Activated T-cell treated with anti-CD3 and anti-CD28 coated beads for 24 hours (primary cell): ENCODE data around the gene SMTN.
A peak's percentile ranks its signal among the peaks of the same experiment; 100 is the strongest.
"Not testable (repeated sequence)": the region's sequence is repeated elsewhere in the genome, so short reads cannot be mapped to it uniquely, and the experiment has no call there.

ENCODE experiments used
- DNase-seq: peaks from one replicate; pipeline ENCODE4 v3.0.0-alpha.2; 2020; ENCODE audit warnings: low read depth

SMTN gene

DNA sequence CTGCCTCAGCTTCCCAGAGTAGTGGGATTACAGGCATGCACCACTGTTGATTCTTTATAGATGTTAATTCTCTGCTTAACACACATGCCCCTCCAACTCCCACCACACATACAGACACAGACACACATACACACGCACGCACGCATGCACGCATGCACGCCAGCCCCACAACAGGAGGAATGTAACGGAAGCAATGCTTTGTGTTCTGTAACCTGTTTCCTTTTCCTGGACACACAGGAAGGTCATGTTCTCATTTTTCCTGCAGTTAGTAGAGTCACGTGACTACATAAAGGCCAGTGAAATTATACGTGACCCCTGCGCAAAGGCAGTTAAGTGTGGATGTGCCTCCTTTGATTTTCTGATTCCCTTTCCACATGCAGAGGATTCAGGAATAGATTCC, 8.0 kb upstream of the SMTN start:
- DNase-seq, result not testable (repeated sequence)

GRCh38 chr22:31073545-31074145, 7.5 kb upstream of the SMTN start:
- not testable (repeated sequence) for DNase-seq

DNA sequence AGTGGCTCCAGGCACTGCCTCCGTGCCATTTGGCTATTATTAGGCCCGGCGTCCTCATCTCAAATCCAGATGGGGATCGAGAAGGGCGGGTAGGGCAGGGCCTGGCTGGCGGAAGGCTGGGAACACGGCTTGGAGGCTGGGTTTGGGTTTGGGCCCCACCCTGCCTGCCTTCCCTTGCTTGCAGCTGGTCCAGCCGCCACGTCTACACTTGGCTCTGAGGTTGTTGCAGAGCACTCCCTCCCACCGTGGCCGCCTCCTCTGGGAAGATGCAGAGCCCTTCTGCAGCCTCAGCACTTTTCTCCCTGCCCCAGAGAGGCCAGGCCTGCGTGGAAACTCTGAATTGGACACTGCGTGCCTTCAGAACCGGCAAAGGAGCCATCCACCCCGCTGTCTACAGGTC, 5.2 kb upstream of the SMTN start:
- DNase-seq, result no peak

DNA sequence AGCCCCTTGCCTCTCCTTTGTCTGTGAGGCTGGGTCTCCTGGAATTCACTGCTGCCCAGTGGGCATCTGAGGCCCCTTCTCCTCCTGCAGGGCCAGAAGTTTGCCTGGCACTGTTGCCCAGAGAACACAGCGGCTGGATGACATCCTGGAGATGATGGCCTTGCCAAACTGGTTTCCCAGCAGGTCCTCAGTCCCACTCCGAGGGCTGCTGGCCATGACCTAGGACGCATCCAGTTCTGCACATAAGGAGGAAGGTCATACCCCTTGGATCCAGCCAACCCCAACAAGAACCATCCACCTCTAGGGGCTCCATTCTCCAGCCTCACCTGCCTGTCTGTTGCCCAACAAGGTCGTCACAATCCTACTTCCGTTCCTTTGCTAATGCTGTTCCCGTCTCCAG, 3.4 kb upstream of the SMTN start:
- no peak for DNase-seq

DNA sequence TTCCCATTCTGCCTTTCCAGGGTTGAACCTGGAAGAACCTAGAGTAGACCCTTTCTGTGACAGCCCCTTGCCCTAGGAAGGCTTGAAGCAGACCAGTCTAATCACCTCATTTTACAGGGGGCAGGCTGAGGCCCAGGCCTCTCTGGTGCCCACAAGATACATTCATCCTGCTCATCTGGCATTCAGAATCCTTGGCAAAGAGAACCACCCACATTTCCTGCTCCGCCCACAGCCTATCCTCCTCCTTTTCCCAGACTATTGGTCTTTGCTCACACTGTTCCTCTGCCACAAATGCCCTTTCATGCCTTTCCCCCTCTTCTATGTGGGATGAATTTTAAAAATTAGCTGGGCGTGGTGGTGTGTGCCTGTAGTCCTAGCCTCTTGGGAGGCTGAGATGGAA, 2.7 kb upstream of the SMTN start:
- not testable (repeated sequence) for DNase-seq

DNA sequence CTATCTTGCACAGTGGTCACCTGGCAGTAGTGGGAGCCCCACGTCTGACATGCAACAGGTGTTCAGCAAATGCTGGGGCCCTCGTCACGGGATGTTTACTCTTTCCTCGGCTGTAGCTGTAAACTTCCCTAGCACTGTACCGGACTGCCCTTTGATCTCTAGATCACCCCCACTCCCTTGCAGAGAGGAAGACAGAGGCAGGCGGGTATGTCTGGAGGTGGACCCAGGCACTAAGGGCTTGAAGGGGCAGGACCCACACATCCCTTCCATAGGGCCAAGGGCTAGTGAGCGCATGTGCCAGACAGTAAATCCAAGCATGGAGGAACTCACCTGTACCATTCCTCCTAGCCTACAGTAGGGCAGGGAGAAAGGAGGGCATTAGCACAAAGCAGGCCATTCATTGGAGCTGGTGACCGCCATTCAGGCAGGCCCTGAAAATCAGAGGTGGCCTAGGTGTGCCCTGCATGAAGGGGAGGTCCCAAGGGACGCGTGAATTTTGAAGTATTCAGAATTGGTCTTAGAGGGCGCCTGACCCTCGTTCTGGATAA, 1.9 kb upstream of the SMTN start:
- no peak for DNase-seq

DNA sequence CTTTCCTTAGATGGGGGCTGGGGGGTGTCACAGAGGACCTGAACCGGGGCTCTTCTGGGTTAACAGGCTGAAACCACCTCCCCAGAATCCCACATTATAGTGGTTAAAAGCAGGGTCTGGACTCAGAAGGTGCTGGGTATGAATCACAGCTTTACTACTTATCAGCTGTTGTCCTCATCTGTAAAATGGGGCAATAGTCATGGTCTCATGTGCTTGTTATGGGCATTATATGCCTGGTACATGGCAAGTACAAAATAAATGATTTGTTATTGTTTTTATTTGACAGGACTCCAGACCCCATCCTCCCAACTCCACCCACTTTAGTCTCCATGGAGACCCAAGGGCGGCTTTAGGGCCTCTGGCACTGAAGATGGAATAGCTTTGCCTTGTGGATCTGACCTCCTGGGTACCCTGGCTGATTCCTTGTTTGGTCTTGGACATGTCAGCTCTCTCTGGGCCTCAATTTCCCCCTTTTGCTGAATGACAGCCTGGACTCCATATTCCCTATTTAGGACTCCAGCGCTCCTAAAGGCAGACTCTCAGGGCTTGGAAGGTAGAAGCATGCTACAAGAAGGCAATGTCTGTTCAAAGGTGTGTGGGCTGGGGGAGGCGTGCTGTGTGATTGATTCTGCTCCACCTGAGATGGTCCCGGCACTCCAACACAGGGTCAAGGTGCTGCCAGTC, 812 bp upstream of the SMTN start:
- DNase-seq, result no peak

DNA sequence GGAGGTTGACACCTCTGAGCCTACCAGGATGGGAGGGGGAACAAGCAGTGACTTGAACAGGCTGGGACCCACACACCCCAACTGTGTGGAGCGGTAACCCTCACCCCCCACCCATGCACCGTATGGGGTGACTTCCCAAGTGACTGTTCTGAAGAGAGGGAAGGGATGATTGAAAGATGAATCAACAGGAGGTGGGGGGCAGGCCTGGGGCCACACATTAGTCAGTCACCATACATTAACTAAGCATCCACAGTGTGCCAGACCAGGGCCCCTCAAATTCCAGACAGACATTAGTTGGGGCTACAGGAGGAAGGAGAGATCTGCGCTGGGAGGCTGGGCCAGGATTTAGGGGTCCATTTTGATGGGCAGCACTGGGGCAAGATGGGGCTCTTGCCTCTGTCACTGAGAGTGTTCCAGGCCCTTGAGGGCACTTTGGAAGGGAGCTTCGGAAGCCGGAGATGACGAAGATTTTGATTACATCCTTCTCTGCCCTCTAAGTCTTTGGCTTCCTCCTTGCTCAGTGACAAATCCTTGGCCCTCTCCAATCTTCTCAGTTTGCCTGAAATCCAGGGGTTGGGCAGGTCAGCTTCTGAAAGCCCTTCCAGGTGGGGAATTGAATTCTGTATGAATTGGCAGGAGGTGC, 966 bp downstream of the SMTN start:
- DNase-seq, result no peak

- DNase-seq, result peak; percentile 33
Measured at GRCh38 chr22:31082606-31083376, 1.7 kb downstream of the SMTN start.

DNA sequence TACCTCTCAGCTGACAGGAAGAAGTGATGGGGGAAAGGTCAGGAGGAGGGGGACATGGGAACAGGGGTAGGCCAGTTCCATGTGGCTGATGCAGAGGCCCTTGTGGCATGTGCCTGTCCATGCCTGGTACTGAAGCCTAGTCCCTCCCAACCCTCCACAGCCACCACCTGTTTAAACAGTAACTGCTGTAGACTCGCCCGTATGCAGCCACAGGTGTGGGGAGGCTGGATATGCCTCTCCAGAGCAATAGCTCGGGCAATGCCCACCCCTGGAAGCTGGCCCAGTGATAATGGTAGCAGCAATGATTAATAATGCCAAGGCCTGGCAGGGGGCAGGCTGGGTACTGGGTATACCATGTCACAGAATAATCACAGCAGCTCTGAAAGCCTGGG, 2.3 kb downstream of the SMTN start:
- no peak for DNase-seq

DNA sequence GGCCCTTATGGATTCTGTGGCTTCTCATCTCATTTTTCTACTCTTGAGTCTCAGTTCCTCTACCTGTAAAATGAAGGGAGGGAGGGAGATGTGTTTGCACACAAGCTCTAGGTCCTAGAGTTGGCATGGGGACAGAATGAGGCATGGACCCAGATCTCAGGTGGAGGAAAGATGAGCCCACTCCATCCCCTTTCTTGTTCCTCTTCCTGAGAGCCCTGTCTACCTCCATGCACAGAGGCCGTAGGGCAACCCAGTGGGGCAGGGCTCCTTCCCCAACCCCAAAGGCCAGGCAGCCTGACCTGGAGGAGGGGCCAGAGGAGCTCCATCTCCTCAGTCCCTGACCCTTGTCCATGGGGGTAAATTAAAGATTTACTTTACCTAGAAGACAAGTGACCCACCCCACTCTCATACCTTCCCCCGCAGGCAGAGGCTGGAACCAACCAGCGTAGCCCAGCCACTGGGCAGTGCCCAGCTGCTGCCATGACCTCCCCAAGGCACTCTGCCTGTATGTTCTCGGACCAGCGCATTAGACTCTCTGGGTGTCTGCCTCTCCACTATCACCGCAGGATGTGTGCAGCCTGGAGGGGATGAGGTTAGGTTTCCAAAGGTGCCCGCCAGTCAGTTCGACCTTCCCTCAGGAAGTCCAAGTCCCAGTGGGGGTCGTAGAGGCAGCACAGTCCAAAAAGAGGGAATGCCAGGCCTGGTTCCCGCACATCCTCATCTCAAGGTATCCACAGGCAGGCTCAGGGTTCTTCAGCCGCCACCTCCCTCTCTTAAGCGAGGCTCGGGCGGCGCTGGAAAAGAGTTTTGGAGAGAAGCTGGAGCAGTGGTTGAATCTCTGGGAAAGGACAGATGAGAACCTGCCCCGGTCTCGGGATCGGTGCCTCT, 3.0 kb downstream of the SMTN start:
- DNase-seq, result no peak

GRCh38 chr22:31084811-31085492, 3.8 kb downstream of the SMTN start:
- peak; percentile 83 for DNase-seq

DNA sequence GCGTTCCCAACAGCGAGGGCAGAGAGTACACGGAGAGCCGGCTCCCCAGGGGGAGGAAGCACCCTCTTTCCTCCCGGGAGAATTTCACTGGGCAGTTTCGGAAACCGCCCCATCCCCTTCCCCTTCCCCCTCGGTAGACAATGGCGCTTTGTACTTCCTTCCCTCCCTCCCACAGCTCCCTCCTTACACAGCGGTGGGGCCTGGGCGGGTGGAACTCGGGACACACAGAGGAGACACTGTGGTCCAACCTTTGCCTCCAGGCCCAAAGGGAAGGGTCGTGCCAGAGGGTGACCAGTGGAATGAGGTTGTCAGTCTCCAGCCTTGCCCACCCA, 4.3 kb downstream of the SMTN start:
- DNase-seq, result no peak

DNA sequence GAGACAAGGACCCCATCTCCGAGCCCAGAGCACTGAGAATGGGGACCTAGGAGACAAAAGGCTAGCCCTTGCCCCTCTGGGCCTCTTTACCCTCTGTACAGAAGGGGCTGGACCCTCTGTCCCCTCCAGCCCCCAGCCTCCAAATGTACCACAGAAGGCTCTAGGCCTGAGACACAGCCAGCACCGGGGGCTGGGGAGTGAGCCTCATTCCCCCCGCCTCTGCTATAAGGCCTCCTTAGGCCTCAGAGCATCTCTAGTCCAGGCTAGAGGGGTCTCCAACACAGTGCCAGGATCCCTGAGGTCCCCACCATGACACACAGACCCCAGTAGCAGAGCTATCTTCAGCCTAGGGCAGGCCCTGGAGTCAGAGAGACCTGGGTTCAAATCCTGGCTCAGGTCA, 4.8 kb downstream of the SMTN start:
- DNase-seq, result no peak

GRCh38 chr22:31086703-31087330, 5.7 kb downstream of the SMTN start:
- DNase-seq, result no peak

DNA sequence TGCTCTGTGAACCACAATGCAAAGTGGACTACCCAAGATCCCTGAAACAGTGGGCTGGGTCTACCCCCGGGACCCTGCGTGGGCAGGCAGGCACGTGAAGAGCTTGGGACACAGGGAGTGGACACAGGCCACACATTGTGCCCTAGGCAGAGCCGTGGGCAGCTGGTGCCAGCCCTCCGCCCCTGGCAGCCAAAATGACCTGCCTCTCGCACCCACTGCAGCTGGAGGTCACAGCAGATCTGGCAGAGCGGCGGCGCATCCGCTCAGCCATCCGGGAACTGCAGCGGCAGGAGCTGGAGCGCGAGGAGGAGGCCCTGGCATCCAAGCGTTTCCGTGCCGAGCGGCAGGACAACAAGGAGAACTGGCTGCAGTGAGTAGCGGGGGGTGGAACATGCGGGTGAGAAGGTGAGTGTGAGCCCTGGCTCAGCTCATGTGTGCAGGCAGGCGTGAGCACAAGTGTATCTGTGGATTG, 6.7 kb downstream of the SMTN start:
- no peak for DNase-seq

DNA sequence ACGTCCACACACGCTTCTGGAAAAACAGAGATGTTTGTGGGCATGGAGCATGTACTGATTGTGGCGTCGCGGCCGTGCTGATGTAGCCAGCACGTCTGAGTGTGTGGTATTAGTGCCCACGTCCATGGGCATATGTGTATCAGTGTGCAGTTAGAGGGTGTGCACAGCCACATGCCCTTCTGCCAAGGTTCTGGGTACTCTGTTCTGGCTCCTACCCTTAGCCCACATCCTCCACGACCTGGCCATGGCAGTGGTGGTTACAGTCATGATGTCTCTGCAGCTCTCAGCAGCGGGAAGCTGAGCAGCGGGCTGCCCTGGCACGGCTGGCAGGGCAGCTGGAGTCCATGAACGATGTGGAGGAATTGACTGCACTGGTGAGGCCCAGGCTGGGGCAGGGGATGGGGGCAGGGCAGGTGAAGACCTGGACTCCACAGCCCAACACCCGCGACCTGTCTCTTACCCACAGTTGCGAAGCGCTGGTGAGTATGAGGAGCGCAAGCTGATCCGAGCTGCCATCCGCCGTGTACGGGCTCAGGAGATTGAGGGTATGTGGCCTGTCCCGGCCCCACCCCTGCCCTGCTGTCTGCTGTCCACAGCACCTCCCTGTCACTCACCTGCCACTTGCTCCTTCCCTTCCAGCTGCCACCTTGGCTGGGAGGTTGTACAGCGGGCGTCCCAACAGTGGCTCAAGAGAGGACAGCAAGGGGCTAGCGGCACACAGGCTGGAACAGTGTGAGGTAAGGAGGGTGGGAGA, 7.3 kb downstream of the SMTN start:
- no peak for DNase-seq

GRCh38 chr22:31089160-31090100, 8.3 kb downstream of the SMTN start:
- no peak for DNase-seq
